ENCODE data around the gene CCDC106.

The CCDC106 gene

DNA sequence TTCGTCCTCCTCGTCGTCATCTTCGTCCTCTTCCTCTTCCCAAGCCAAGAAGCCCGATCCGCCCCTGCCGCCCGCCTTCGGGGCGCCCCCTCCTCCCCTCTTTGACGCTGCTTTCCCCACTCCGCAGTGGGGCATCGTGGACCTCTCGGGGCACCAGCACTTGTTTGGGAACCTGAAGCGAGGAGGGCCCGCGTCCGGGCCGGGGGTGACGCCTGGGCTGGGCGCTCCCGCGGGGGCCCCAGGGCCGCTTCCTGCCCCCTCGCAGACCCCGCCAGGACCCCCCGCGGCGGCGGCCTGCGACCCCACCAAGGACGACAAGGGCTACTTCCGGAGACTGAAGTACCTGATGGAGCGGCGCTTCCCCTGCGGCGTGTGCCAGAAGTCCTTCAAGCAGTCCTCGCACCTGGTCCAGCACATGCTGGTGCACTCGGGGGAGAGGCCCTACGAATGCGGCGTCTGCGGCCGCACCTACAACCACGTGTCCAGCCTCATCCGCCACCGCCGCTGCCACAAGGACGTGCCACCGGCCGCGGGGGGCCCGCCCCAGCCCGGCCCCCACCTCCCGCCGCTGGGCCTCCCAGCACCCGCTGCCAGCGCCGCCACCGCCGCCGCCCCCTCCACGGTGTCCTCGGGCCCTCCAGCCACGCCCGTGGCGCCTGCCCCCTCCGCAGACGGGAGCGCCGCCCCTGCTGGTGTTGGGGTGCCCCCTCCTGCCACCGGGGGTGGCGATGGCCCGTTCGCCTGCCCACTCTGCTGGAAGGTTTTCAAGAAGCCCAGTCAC, 33.9 kb upstream of the CCDC106 start:
- no peak for DNase-seq (ENCODE audit: low read depth in 2 of 3, low spot score in 1 of 3)

DNA sequence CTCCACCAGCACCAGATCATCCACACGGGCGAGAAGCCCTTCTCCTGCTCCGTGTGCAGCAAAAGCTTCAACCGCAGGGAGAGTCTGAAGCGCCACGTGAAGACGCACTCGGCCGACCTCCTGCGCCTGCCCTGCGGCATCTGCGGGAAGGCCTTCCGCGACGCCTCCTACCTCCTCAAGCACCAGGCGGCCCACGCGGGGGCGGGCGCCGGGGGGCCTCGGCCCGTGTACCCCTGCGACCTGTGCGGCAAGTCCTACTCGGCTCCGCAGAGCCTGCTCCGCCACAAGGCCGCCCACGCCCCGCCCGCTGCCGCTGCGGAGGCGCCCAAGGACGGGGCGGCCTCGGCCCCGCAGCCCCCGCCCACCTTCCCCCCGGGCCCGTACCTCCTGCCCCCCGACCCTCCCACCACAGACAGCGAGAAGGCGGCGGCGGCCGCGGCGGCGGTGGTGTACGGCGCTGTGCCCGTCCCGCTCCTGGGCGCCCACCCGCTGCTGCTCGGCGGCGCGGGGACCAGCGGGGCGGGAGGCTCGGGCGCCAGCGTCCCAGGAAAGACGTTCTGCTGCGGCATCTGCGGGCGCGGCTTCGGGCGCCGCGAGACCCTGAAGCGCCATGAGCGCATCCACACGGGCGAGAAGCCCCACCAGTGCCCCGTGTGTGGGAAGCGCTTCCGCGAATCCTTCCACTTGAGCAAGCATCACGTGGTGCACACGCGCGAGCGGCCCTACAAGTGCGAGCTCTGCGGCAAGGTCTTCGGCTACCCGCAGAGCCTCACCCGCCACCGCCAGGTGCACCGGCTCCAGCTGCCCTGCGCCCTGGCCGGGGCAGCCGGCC, 33.1 kb upstream of the CCDC106 start:
- no peak for DNase-seq (ENCODE audit: low read depth in 2 of 3, low spot score in 1 of 3)

DNA sequence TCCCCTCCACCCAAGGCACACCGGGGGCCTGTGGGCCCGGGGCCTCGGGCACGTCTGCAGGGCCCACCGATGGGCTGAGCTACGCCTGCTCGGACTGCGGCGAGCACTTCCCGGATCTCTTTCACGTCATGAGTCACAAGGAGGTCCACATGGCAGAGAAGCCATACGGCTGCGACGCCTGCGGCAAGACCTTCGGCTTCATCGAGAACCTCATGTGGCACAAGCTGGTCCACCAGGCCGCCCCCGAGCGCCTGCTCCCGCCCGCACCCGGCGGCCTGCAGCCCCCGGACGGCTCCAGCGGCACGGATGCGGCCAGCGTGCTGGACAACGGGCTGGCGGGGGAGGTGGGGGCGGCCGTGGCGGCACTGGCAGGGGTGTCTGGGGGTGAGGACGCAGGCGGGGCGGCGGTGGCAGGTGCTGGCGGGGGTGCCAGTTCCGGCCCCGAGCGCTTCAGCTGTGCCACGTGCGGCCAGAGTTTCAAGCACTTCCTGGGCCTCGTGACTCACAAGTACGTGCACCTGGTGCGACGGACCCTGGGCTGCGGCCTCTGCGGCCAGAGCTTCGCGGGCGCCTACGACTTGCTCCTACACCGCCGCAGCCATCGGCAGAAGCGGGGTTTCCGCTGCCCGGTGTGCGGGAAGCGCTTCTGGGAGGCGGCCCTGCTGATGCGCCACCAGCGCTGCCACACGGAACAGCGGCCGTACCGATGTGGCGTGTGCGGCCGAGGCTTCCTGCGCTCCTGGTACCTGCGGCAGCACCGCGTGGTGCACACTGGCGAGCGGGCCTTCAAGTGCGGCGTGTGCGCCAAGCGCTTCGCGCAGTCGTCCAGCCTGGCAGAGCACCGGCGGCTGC, 32.2 kb upstream of the CCDC106 start:
- DNase-seq (ENCODE audit: low read depth in 2 of 3, low spot score in 1 of 3) = no peak

DNA sequence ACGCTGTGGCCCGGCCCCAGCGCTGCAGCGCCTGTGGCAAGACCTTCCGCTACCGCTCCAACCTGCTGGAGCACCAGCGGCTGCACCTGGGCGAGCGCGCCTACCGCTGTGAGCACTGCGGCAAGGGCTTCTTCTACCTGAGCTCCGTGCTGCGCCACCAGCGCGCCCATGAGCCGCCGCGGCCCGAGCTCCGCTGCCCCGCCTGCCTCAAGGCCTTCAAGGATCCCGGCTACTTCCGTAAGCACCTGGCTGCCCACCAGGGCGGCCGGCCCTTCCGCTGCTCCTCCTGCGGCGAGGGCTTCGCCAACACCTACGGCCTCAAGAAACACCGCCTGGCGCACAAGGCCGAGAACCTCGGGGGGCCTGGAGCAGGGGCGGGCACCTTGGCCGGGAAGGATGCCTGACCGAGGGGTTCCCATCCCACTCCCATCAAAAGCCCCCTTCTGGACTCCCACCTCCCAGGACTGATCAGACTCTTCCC, 31.6 kb upstream of the CCDC106 start:
- no peak for DNase-seq (ENCODE audit: low read depth in 2 of 3, low spot score in 1 of 3)

DNA sequence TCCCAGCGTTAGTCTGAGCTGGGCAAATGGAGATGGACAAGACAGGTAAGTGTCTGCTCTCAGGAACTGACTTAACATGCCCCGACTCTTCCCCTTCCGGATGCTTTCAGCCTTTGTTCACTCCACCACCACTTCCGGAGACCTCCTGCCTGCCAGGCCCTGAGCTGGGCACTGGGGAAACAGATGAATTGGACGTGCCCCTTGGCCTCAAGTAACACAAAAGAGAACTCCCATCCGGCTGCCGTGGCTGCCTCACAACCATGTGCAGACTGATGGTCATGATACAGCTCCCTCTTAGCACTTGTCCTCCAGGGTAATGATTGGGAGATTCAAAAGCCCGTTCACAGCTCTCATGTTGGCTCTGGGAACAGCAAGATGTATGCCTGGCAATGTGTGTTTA, 30.6 kb upstream of the CCDC106 start:
- no peak for DNase-seq (ENCODE audit: low read depth in 2 of 3, low spot score in 1 of 3)

DNA sequence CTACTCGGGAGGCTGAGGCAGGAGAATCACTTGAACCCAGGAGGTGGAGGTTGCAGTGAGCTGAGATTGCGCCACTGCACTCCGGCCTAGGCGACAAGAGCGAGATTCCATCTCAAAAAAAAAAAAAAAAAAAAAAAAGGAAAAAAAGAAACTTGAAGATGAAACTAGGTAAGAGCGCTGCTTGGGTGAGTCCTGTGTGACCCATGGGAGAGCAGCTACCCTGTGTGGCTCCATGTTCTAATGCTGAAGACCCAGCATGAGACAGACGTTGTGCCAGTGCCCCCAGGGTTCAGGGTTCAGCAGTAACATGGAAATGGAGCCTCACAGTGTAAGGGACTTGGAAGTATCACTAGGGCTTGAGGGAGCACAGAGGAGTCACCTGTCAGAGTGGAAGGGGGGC, 29.6 kb upstream of the CCDC106 start:
- no peak for DNase-seq (ENCODE audit: low read depth in 2 of 3, low spot score in 1 of 3)

DNA sequence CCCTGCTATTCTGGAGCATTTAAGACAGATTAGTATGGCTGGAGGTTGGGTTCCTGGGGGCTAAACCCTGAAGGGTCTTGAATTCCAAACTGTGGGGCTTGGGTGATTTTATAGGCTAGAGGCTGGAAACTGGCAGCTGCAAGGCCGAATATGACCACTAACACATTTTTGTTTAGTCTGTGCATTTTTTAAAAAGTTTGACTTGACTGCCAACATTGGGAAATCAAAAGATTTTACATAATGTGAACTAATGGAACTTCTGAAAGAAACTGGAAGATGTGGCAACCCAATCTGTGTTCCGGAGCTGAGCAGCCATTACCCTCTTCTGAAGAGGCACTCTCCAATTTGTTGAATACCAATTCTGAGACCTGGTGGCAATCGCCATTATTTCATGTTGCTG, 28.7 kb upstream of the CCDC106 start:
- DNase-seq (ENCODE audit: low read depth in 2 of 3, low spot score in 1 of 3) = no peak

DNA sequence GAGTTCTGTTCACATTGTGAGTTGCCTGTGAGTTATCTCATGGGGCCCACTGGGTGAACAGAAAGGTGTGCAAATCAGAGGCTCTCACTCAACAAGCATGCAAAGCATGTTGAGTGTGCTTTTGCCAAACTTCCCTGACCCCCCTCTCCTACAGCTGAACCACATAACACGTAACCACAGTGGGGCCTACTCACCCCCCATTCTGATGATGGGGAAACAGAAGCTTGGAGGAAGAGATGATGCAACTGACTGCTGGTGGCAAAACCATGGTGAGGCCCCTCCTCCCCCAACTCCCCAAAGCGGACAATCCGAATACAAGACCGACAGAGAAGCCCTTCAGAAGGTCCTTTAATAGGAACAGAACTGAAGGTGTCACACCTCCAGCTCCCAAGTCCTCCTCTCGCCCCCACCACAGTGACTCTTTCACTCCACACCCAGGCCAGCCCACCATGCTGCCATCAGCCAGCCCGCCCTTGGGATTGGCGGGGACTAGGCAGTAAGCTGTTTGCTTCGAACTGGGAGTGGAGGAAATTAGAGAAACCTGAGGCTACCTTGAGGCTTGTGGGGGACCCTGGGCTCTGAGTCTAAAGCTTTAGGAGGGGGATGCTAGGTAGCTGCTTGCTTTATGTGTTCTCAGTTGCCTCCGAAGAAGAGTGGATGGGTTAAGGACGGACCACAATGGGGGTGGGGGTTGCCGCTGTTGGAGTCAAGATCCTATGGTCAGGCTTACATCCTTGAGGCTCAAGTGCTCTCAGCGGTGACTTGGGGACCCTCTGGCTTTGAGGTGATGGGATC, 27.4 kb upstream of the CCDC106 start:
- DNase-seq (ENCODE audit: low read depth in 2 of 3, low spot score in 1 of 3) = no peak

DNA sequence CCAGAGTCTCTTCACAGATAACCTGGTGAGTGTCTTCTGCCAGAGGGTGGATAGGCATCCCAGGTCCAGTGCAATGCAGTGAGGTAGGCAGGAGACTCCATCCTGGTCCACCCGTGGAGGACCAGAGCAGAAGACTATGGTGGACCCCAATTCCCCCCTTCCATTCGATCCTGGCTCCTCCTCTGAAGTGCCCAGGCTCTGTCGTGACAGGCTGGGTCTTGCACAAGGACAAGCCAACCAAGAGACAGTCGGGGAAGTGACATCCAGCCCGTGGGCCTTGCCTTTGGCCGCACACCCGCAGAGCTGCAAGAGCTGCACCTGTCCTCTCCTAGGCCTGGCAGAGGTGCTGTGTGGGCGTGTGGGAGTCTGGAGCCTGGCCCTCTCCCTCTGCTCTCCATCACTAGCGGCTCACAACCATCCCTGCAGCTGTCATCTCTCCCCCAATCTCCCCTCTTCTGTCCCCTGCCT, 26.8 kb upstream of the CCDC106 start:
- no peak for DNase-seq (ENCODE audit: low read depth in 2 of 3, low spot score in 1 of 3)

DNA sequence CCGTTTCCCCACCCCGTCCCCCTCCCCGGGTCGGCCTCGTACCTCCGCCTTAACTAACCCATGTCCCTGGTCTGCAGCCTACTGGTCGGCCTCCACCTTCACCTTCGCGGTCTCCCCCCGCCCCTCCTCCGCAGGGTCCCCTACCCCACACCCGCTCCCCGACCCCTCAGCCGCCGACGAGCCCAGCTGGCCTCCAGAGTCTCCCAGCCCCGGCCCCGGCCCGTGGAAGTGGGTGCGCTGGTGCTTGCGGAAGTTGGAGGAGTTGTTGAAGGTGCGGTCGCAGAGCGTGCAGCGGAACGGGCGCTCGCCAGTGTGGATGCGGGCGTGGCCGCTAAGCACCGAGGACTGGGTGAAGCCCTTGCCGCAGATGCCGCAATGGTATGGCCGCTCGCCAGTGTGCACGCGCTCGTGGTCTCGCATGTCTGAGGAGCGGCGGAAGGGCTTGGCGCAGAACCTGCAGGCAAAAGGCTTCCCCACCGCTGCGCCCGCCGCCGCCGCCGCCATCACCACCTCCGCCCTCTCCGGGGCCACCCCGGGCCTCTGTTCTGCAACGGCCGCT, 26.3 kb upstream of the CCDC106 start:
- DNase-seq (ENCODE audit: low read depth in 2 of 3, low spot score in 1 of 3) = no peak

DNA sequence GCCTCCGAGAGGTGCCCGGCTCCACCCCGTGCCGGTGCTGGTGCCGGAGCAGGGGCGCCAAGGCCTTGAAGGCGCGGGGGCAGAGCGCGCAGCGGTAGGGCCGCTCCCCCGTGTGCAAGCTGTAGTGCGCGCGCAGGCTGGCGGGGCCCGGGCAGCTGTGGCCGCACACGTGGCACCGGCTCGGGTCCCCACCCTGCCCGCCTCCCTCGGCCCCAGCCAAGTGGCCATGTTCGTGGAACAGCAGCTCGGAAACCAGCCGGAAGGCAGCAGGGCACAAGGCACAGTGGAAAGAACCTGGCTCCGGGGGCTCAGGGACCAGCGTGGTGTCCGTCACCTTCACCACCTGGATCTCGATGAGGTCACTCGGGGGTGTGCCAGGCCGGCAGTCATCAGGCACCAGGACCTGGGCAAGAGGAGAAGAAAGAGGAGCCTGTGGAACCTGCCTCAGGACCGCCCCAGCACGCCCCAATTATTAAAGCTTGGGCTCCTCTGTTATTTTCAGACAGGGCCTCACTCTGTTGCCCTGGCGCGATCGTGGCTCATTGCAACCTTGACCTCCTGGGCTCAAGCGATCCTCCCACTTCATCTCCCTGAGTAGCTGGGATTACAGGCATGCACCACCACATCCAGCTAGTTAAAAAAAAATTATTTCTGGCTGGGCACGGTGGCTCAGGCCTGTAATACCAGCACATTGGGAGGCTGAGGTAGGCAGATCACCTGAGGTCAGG, 25.6 kb upstream of the CCDC106 start:
- DNase-seq (ENCODE audit: low read depth in 2 of 3, low spot score in 1 of 3) = no peak

DNA sequence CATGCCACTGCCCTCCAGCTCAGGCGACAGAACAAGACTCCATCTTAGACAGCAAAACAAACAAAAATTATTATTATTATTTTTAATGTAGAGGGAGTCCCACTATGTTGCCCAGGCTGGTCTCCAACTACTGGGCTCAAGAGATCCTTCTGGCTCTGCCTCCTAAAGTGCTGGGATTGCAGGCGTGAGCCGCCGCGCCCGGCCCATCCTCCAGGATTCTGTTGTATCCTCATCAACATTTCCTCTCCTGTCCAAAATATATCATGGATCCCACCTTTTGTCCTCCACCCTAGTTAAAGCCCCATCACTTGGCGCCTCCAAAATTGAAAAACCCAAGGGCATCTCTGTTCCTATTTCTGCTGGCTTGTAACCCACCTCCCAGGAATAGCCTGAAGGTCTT, 24.9 kb upstream of the CCDC106 start:
- no peak for DNase-seq (ENCODE audit: low read depth in 2 of 3, low spot score in 1 of 3)

DNA sequence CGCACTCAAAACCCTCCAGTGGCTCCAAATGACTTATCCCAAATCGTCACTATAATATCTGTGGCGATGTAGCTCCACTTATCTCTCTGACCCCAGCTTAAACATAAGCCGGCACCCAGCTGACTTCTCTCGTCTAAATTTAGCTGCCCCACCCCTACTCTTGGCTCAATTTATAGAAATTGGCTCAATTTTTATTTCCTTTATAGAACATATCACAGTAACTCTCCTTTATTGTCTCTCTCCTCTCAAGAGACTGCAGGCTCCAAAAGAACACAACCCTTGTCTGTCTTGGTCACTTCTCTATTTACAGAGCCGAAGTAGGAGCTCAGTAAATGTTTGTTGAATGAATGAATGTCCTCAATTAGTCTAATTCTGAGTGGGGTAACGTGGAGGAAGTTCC, 24.5 kb upstream of the CCDC106 start:
- DNase-seq (ENCODE audit: low read depth in 2 of 3, low spot score in 1 of 3) = no peak

DNA sequence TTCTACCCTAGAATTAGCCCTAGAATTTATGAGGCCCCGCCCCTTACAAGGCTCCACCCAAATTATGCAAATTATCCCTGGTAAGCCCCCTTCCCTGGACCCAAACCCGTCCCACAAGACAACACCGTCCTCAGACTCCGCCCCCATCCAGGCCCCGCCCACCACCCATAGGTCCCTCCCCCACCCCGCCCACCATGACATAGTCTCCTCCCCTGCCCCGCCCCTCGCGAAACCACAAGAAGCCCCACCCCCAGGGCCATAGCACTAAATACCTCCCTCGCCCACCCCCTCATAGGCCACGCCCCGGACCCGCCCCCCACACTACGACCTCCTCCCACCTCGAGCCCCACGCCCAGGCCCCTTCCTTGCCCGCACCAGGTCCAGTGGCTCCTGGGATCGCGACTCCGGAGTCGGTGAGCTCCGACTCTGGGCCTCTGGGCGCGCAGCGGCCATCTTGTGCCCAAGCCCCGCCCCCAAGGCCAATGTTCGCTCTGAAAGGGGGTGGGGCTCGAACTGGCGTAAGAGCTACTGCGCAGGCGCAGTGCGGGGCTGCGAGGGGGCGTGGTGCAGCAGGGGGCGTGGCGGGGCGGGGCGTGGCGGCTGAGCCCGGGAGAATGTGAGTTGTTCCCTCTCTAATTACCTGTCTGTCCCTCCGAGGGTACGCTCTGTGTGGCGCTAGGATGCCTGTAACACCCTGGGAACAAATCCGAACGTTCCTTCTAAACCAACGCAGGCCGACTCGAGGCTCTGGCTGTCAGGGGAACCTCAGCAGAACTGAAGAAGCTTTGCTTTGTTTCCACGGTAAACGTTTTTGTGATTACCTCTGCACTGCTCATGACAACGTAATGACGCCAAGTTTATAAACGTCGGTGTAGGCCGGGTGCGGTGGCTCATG, 23.7 kb upstream of the CCDC106 start, which contains the start of gene ZNF784:
Gene ZNF784, minus strand, starts transcription at position 458 of the 895 bp plus-strand sequence. Its CDS starts 5 bp downstream, at position 453.
- peak; percentile 87 to 91 (median 89) for DNase-seq (ENCODE audit: low read depth in 2 of 3, low spot score in 1 of 3)

DNA sequence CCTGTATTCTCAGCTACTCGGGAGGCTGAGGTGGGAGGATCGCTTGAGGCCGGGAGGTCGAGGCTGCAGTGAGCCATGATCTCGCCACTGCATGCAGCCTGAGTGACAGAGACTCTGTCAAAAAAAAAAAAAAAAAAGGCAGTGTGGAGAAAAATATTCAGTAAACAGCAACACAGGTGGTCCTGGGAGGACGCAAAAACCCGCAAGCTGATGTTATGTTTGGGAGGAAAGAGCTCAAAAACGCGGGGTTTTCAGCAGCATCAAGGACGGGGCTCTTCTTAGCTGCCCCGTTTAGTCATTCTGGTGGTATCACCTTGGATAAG, 23.0 kb upstream of the CCDC106 start:
- no peak for DNase-seq (ENCODE audit: low read depth in 2 of 3, low spot score in 1 of 3)

DNA sequence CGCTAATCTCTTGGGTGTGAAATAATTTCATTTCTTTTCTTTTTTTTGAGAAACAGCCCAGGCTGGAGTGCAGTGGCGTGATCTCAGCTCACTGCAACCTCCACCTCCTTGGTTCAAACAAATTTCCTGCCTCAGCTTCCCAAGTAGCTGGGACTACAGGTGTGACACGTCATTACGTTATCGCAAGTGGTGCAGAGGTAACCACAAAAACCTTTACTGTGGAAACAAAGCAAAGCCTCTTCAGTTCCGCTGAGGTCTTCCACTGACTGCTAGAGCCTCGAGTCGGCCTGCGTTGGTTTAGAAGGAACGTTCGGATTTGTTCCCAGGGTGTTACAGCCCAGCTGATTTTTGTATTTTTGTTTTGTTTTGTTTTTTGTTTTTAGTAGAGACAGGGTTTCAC, 21.7 kb upstream of the CCDC106 start:
- DNase-seq (ENCODE audit: low read depth in 2 of 3, low spot score in 1 of 3) = peak in 2 of 3 donors; percentile 29 to 44

DNA sequence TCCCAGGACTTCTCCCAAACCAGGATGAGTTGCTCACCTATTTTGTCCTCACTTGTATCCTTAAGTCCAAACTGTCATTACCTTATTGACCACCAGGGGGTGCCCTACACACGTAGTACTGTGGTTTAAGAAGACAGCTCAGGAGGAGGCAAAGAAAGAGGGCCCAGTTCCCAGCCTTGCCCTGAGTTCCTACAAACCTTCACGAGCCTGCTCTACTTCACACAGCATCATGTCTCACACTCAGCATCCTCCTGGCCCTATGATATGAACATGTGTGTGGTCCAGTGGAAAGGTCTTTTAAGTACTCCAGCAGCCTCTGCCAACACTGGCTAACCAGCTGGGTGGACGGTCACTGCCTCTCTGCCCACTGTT, 15.6 kb upstream of the CCDC106 start:
- peak; percentile 77 to 96 (median 84) for DNase-seq (ENCODE audit: low read depth in 2 of 3, low spot score in 1 of 3)

DNA sequence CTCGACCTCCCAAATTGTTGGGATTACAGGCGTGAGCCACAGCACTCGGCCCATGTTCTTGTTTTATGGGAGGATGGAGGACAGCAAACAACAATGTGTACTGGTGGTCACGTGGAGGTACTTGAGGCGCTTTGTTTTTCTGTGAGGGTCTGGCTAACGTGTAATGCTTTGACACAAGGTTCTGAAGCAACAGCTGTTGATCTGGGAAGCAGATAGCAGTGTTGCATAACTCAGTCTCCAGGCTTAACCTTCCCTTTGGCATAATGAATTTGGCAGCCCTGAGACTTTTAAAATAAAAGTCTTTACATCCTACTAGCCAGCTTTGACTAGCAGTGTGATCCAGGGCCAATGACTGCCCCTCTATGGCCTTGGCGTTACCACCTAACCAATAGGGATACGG, 14.2 kb upstream of the CCDC106 start:
- DNase-seq (ENCODE audit: low read depth in 2 of 3, low spot score in 1 of 3) = no peak

DNA sequence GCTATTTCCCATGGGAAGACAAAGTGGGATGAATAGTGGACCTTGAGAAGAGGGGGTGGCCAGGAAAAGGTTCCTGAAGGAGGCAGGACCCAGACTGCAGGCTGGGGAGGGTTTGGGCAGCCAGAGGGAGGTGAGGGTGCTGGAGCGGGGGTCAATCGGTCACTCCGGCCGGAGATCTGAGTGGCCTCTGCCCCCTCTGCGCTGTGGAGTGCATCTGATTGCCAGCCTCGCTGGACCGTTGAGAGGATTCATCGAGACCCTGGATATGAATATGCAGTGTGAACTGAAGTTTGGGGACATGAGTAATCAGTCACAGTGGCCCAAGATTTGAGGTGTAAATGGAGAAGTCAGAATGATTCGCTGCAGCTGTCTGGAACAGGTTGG, 12.7 kb upstream of the CCDC106 start:
- DNase-seq (ENCODE audit: low read depth in 2 of 3, low spot score in 1 of 3) = no peak
